ENCODE data around the gene SLC2A10. TPM values are rescaled to one million over a fixed set of nuclear protein-coding genes. Genes with fewer than 3 reads are reported as not detected.

The SLC2A10 gene
- total RNA-seq, 1 experiment from 2014 or later = not detected

DNA sequence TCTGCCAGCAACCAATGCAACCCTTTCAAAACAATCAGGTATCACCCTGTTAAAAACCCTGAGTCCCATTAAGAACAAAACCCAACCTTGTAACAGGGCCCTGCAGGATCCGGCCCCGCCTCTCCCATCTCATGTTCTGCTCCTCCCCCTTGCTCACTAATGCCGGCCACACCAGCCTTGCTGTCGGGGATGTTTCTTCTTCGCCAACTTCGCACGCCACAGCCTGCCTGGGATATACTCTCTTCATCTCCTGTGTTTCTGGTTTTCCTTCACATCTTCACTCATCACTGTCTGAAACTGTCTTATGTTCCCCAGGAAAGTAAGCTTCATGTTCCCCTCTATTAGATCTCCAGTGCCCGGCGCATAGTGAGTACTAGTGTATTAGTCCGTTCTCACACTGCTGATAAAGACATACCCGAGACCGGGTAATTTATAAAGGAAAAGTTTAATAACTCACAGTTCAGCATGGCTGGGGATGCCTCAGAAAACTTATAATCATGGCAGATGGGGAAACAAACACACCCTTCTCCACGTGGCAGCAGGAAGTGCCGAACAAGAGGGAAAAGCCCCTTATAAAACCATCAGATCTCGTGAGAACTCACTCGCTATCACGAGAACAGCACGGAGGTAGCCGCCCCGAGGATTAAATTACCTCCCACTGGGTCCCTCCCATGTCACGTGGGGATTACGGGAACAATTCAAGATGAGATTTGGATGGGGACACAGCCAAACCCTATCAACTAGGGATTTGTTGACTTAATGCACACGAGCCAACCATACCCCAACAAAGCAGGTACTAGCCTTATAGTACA lies 25.3 kb upstream of the SLC2A10 start:
- intact Hi-C loops (cut with micrococcal nuclease; ENCODE audit: unreplicated experiment) = loop anchor here (10.0 kb wide), 1 partner anchor 549 kb away; no protein-coding TSS in a partner anchor
- H3K36me3 ChIP-seq (ENCODE audit: insufficient read depth, low read length, poor library complexity, severe bottlenecking) = peaks cover 28% of the 10 kb centered on the region
- ChIA-PET POLR2A (ENCODE audit: low non-redundant PET) (no interaction called here), CTCF (no interaction called here)
- DNase-seq (ENCODE audit: low spot score) = peak; percentile 20
- no TSS peak for BruUV-seq (replicated peaks)
- peaks cover 4% of the 10 kb centered on the region for H3K4me1 ChIP-seq (ENCODE audit: insufficient read depth, low read length, poor library complexity, severe bottlenecking)
- H3K4me3 ChIP-seq (ENCODE audit: low read depth, low read length, poor library complexity, severe bottlenecking) = no peak overlapping the region
- H3K9me3 ChIP-seq (ENCODE audit: low read depth, low read length, poor library complexity, severe bottlenecking) = no peaks in the 10 kb centered on the region
- no peak overlapping the region for H3K27ac ChIP-seq (ENCODE audit: low read depth, low read length, poor library complexity, severe bottlenecking)
- TF ChIP-seq, protein P1, sequence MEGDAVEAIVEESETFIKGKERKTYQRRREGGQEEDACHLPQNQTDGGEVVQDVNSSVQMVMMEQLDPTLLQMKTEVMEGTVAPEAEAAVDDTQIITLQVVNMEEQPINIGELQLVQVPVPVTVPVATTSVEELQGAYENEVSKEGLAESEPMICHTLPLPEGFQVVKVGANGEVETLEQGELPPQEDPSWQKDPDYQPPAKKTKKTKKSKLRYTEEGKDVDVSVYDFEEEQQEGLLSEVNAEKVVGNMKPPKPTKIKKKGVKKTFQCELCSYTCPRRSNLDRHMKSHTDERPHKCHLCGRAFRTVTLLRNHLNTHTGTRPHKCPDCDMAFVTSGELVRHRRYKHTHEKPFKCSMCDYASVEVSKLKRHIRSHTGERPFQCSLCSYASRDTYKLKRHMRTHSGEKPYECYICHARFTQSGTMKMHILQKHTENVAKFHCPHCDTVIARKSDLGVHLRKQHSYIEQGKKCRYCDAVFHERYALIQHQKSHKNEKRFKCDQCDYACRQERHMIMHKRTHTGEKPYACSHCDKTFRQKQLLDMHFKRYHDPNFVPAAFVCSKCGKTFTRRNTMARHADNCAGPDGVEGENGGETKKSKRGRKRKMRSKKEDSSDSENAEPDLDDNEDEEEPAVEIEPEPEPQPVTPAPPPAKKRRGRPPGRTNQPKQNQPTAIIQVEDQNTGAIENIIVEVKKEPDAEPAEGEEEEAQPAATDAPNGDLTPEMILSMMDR (conservative IDR thresholded peaks at IDR 0.05; ENCODE audit: low read depth, low read length) = no peak
- TF ChIP-seq EZH2 (IDR thresholded peaks at IDR 0.05; ENCODE audit: borderline replicate concordance, low read depth, low read length, poor library complexity, severe bottlenecking) = no peak
- no peaks in the 10 kb centered on the region for H3K27me3 ChIP-seq (replicated peaks; ENCODE audit: insufficient read depth, low read depth, low read length, poor library complexity)

DNA sequence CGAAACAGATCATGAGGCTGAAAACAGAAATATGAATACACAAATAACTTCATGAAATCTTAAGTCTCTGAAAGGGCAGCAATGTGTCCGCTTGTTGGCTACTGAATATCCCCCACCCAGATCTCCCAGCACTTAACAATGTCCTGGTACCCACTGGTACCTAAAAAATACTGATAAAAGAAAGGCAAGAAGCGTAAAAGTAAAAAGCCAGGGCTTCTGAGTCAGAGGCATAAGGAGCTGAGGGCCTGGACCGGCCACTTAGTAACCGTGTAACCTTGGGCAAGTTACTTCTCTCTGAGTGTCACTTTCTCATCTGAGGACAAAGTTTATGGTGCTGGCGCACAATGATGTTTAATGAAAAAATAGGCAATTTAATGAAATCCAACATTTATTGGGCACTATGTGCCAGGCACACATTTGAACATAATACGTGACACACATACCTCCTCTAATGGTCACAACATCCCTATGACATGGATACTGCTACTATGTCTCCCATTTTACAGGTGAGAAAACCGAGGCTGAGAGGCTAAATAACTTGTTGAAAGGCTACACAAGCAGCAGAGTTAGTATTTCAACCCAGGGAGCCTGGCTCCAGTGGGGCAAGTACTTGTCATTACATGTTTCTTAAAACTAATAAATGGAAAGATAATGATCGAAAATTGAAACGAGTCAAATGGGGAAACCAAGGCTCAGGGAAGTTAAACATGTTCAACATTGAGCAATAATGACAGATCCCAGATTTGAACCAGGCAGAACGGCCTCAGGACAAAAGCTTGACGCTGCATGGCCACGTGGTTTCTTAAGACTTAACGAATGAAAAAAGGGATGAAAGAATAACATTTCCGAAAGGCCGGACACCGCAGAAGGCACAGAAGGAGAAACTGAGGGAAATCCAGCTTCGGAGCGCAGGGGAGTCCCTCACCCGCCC lies 21.0 kb upstream of the SLC2A10 start:
- BruUV-seq (replicated peaks) = TSS peak; percentile 38
- Histone ChIP-seq H3K27me3 (replicated peaks; ENCODE audit: insufficient read depth, low read depth, low read length, poor library complexity) (no peaks in the 10 kb centered on the region), H3K36me3 (ENCODE audit: insufficient read depth, low read length, poor library complexity, severe bottlenecking) (peaks cover 24% of the 10 kb centered on the region), H3K9me3 (ENCODE audit: low read depth, low read length, poor library complexity, severe bottlenecking) (no peaks in the 10 kb centered on the region), H3K4me1 (ENCODE audit: insufficient read depth, low read length, poor library complexity, severe bottlenecking) (peaks cover 4% of the 10 kb centered on the region), H3K4me3 (ENCODE audit: low read depth, low read length, poor library complexity, severe bottlenecking) (peak overlapping the region; percentile 84), H3K27ac (ENCODE audit: low read depth, low read length, poor library complexity, severe bottlenecking) (peak overlapping the region; percentile 96)
- TF ChIP-seq, protein P1 (conservative IDR thresholded peaks at IDR 0.05; ENCODE audit: low read depth, low read length) = no peak
- no peak for TF ChIP-seq EZH2 (IDR thresholded peaks at IDR 0.05; ENCODE audit: borderline replicate concordance, low read depth, low read length, poor library complexity, severe bottlenecking)
- CTCF ChIA-PET = interaction anchor here (0.6 kb wide), 1 partner anchor 169 kb away, joined by 4 read pairs; no protein-coding TSS in a partner anchor
- peak; percentile 48 for DNase-seq (ENCODE audit: low spot score)
- POLR2A ChIA-PET (ENCODE audit: low non-redundant PET) = no interaction called here
- intact Hi-C loops (cut with micrococcal nuclease; ENCODE audit: unreplicated experiment) = loop anchor here (10.0 kb wide), 1 partner anchor 554 kb away; no protein-coding TSS in a partner anchor

DNA sequence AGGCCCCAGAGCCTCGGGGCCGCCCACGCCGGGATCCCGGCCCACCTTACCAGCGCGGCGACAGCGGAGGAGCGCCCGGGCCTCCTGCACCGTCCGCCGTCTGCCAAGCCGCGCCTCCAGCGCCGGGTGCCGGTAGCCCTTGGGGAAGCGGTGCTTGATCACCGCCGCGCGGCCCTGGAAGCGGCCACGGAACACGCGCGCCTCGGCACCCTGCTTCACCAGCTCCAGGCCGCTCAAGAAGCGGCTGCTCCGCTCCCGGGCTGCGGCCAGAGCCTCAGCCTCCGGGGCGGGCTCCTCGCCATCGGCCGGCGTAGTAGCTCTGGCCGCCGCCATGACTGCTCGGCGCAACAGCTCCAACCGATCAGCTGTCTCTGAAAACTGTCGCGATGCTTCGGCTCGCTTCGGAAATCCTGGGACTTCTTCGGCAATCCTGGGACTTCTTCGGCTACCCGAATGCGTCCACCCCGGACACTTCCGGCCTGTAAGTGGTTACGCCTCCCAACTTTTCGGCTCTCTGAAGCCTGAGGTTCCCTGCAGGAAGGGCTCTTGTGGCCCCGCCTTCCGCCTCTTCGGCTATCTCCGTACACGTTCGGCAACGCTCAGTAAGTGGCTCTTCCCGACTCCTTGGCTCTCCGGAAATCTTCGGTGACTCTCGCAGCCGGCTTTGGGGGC lies 20.2 kb upstream of the SLC2A10 start, which contains the start of gene TP53RK:
TSS of gene TP53RK (minus strand) at position 363 of the 672 bp plus-strand sequence. CDS start at position 333, 30 bp downstream.
- Histone ChIP-seq H3K27me3 (replicated peaks; ENCODE audit: insufficient read depth, low read depth, low read length, poor library complexity) (no peaks in the 10 kb centered on the region), H3K4me1 (ENCODE audit: insufficient read depth, low read length, poor library complexity, severe bottlenecking) (peaks cover under 1% of the 10 kb centered on the region), H3K27ac (ENCODE audit: low read depth, low read length, poor library complexity, severe bottlenecking) (peak within 1 kb of the TSS; percentile 96), H3K4me3 (ENCODE audit: low read depth, low read length, poor library complexity, severe bottlenecking) (peak within 1 kb of the TSS; percentile 84), H3K36me3 (ENCODE audit: insufficient read depth, low read length, poor library complexity, severe bottlenecking) (peaks cover 24% of the 10 kb centered on the region), H3K9me3 (ENCODE audit: low read depth, low read length, poor library complexity, severe bottlenecking) (no peaks in the 10 kb centered on the region)
- DNase-seq (ENCODE audit: low spot score) = peak; percentile 100
- BruUV-seq (replicated peaks) = no TSS peak
- POLR2A ChIA-PET (ENCODE audit: low non-redundant PET) = no interaction called here
- TF ChIP-seq, protein P1 (conservative IDR thresholded peaks at IDR 0.05; ENCODE audit: low read depth, low read length) = no peak; the same call in 1 of the 2 replicates
- TF ChIP-seq EZH2 (IDR thresholded peaks at IDR 0.05; ENCODE audit: borderline replicate concordance, low read depth, low read length, poor library complexity, severe bottlenecking) = no peak
- CTCF ChIA-PET = no interaction called here
- intact Hi-C loops (cut with micrococcal nuclease; ENCODE audit: unreplicated experiment) = loop anchor here (10.0 kb wide), 1 partner anchor 554 kb away; no protein-coding TSS in a partner anchor
